Natural killer cell (primary cell): ENCODE data around the gene SLC6A4. TPM values are rescaled to one million over a fixed set of nuclear protein-coding genes. Genes with fewer than 3 reads are reported as not detected.
"Not testable (repeated sequence)": the region's sequence is repeated elsewhere in the genome, so short reads cannot be mapped to it uniquely, and the experiment has no call there.

Source experiments
- ATAC-seq, 3 donors: fragments of 150-1000 bp in 2 of 3; fragments of 200-7000 bp in 1 of 3; cut with Tn5 transposase; 1 replicate in 1 of 3; 2 replicates in 2 of 3; pipeline ENCODE4 v1.10.0; 2021; ENCODE audit warnings: mild to moderate bottlenecking in 2 of 3, moderate library complexity in 2 of 3
- DNase-seq, 2 donors: peaks; one replicate each; pipeline versions ENCODE4 v3.0.0 to v3.0.0-alpha.2; 2013 to 2021; ENCODE audit warnings: mixed read lengths in 1 of 2
- H3K27ac ChIP-seq: one replicate; pipeline ENCODE4 v1.5.1; 2013; ENCODE audit warnings: mild to moderate bottlenecking, low read length
- H3K27me3 ChIP-seq: one replicate; pipeline ENCODE4 v1.6.1; 2013; ENCODE audit warnings: low read length; ENCODE audit not compliant: control insufficient read depth, insufficient read depth
- H3K36me3 ChIP-seq: one replicate; pipeline ENCODE4 v1.6.1; 2013; ENCODE audit warnings: low read length; ENCODE audit not compliant: control insufficient read depth, insufficient read depth
- H3K4me1 ChIP-seq: one replicate; pipeline ENCODE4 v1.6.1; 2013; ENCODE audit warnings: low read length; ENCODE audit not compliant: control insufficient read depth, insufficient read depth
- H3K4me3 ChIP-seq: one replicate; pipeline ENCODE4 v1.5.1; 2013; ENCODE audit warnings: low read length
- H3K9me3 ChIP-seq: one replicate; pipeline ENCODE4 v1.6.1; 2013; ENCODE audit warnings: low read length; ENCODE audit not compliant: control insufficient read depth, insufficient read depth
- H3K27ac Mint-ChIP-seq, 2 donors: one replicate each; pipeline ENCODE4 v1.8.0; 2022; ENCODE audit warnings: mild to moderate bottlenecking in 2 of 2, mixed read lengths in 2 of 2, moderate library complexity in 1 of 2
- H3K27me3 Mint-ChIP-seq, 2 donors: one replicate each; pipeline ENCODE4 v1.8.0; 2022; ENCODE audit warnings: low read depth in 2 of 2, mixed read lengths in 2 of 2
- H3K36me3 Mint-ChIP-seq: one replicate; pipeline ENCODE4 v1.8.0; 2022; ENCODE audit warnings: mixed read lengths
- H3K4me1 Mint-ChIP-seq, 2 donors: one replicate each; pipeline ENCODE4 v1.8.0; 2022; ENCODE audit warnings: mixed read lengths in 2 of 2
- H3K4me3 Mint-ChIP-seq: one replicate; pipeline ENCODE4 v1.8.0; 2022; ENCODE audit warnings: mild to moderate bottlenecking, moderate library complexity, mixed read lengths
- H3K9me3 Mint-ChIP-seq, 2 donors: one replicate each; pipeline ENCODE4 v1.8.0; 2022; ENCODE audit warnings: mixed read lengths in 2 of 2
- WGBS: methylation state at CpG from one replicate; pipeline ENCODE4 v1.1.7; 2013; ENCODE audit warnings: missing lambda C conversion rate; ENCODE audit not compliant: insufficient coverage; 5-methylcytosine and 5-hydroxymethylcytosine counted together
- intact Hi-C: fragments of 100-400 bp; cut with micrococcal nuclease; formaldehyde crosslinking; loops from one replicate; pipeline ENCODE4 v1.14.2; 2022
- total RNA-seq, 4 donors: library from RNA; stranded (reverse); fragments of 120-200 nt in 1 of 4; gene quantifications; one replicate each; pipeline versions ENCODE4 v1.2.3 to v1.2.4, GENCODE V29; 2013 to 2022
- TF ChIP-seq, protein P1 (sequence below): fragments of 200-600 bp; IDR thresholded peaks from one replicate; pipeline ENCODE4 v1.8.0; 2022; ENCODE audit warnings: antibody characterized with exemption

The SLC6A4 gene
- total RNA-seq, 3 donors from 2014 or later (not counting 1 experiment from before 2014, with no cell fraction given) = 0.43 to 3.5 (median 0.58) TPM

GRCh38 chr17:30208214-30208613 is 27.3 kb downstream of the SLC6A4 start:
- ATAC-seq = no peak
- intact Hi-C loops = no loop called here
- Mint-ChIP-seq H3K4me3 (no peak overlapping the region), H3K36me3 (no peaks in the 10 kb centered on the region), H3K27ac (peak overlapping the region in 1 of 2 donors; percentile 60), H3K27me3 (peaks cover 3 to 12% of the 10 kb centered on the region in 2 donors), H3K4me1 (peaks cover 22 to 41% of the 10 kb centered on the region in 2 donors), H3K9me3 (no peaks in the 10 kb centered on the region)
- no peak for DNase-seq
- no peaks in the 10 kb centered on the region for H3K36me3 ChIP-seq
- no peaks in the 10 kb centered on the region for H3K9me3 ChIP-seq
- no peaks in the 10 kb centered on the region for H3K27me3 ChIP-seq
- H3K27ac ChIP-seq = no peak overlapping the region
- TF ChIP-seq, protein P1, sequence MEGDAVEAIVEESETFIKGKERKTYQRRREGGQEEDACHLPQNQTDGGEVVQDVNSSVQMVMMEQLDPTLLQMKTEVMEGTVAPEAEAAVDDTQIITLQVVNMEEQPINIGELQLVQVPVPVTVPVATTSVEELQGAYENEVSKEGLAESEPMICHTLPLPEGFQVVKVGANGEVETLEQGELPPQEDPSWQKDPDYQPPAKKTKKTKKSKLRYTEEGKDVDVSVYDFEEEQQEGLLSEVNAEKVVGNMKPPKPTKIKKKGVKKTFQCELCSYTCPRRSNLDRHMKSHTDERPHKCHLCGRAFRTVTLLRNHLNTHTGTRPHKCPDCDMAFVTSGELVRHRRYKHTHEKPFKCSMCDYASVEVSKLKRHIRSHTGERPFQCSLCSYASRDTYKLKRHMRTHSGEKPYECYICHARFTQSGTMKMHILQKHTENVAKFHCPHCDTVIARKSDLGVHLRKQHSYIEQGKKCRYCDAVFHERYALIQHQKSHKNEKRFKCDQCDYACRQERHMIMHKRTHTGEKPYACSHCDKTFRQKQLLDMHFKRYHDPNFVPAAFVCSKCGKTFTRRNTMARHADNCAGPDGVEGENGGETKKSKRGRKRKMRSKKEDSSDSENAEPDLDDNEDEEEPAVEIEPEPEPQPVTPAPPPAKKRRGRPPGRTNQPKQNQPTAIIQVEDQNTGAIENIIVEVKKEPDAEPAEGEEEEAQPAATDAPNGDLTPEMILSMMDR = no peak
- no peak overlapping the region for H3K4me3 ChIP-seq
- 14% methylated on average over 2 of the region's 3 CpGs for WGBS
- H3K4me1 ChIP-seq = peaks cover 11% of the 10 kb centered on the region

DNA sequence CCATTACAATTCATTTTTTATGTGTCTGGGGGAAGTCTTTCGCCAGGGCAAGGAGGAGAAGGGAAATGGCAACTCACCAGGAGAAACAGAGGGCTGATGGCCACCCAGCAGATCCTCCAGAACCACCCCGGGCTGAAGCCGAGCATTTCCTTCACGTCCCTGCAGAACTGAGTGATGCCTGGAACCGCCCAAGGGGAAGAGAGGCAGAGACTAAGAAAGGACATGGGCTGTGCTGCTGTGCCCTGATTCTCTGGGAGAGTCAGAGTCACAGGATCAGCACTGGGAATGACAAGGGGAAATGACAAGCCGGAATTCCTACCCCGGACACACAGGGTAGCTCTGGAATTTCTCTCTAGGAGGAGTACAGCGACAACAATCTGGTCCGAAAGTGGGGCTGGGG is 27.8 kb downstream of the SLC6A4 start:
- H3K4me1 ChIP-seq = peaks cover 11% of the 10 kb centered on the region
- no peak overlapping the region for H3K4me3 Mint-ChIP-seq
- ATAC-seq (no peak), DNase-seq (no peak)
- H3K27ac ChIP-seq = no peak overlapping the region
- H3K27me3 Mint-ChIP-seq = peaks cover 3 to 18% of the 10 kb centered on the region in 2 donors
- no peak overlapping the region for H3K4me3 ChIP-seq
- no peaks in the 10 kb centered on the region for H3K36me3 Mint-ChIP-seq
- peaks cover 22 to 40% of the 10 kb centered on the region in 2 donors for H3K4me1 Mint-ChIP-seq
- H3K27me3 ChIP-seq = no peaks in the 10 kb centered on the region
- peak overlapping the region in 1 of 2 donors; percentile 60 for H3K27ac Mint-ChIP-seq
- TF ChIP-seq, protein P1 = no peak
- no peaks in the 10 kb centered on the region for H3K9me3 Mint-ChIP-seq
- no peaks in the 10 kb centered on the region for H3K36me3 ChIP-seq
- intact Hi-C loops = no loop called here
- H3K9me3 ChIP-seq = no peaks in the 10 kb centered on the region
- 84% methylated on average over 9 of the region's 9 CpGs for WGBS

DNA sequence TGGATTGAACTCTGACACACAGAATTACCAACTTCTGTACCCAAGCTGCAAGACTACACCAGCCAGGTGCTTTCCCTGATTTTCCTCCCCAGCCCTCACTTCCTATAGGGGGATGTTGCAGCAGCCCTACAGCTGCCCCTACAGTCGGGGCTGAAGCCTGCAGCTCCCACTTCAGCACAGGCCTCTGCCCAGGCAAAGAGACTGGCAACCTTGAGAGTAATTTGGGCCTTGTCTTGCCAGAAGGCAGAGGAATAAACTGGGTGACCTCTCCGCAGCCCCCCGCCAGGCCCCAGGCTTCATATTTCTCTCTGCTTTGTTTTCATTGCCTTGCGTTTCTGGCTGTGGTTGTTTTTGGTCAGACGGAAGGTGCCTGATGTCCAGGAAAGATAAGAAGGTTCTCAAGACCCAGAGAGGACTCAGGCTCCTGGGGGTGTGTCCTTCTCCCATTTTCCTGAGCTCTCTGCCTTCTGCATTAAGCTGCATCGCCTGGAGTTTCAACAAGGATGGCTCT is 32.0 kb downstream of the SLC6A4 start:
- no peaks in the 10 kb centered on the region for H3K9me3 Mint-ChIP-seq
- no peak overlapping the region for H3K4me3 Mint-ChIP-seq
- no peak overlapping the region for H3K27ac Mint-ChIP-seq
- H3K36me3 Mint-ChIP-seq = no peaks in the 10 kb centered on the region
- H3K4me1 Mint-ChIP-seq = peaks cover 0 to 9% of the 10 kb centered on the region in 2 donors
- H3K4me3 ChIP-seq = no peak overlapping the region
- DNase-seq (no peak), ATAC-seq (no peak)
- H3K36me3 ChIP-seq = no peaks in the 10 kb centered on the region
- H3K9me3 ChIP-seq = no peaks in the 10 kb centered on the region
- no peaks in the 10 kb centered on the region for H3K27me3 ChIP-seq
- TF ChIP-seq, protein P1 = no peak
- intact Hi-C loops = no loop called here
- peaks cover 3 to 20% of the 10 kb centered on the region in 2 donors for H3K27me3 Mint-ChIP-seq
- H3K4me1 ChIP-seq = no peaks in the 10 kb centered on the region
- no peak overlapping the region for H3K27ac ChIP-seq
- WGBS = 83% methylated on average over 6 of the region's 6 CpGs

DNA sequence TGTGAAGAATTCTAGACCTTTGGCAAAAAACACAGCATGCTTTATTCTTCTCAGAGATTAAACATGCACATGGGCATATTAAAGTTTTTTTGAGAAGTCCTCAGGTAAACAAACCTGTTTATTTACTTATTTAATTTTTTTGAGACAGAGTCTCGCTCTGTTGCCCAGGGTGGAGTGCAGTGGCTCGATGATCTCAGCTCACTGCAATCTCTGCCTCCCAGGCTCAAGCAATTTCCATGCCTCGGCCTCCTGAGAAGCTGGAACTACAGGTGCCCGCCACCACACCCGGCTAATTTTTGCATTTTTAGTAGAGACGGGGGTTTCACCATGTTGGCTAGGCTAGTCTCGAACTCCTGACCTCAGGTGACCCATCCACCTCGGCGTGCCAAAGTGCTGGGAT is 34.8 kb downstream of the SLC6A4 start:
- ATAC-seq, H3K4me1 ChIP-seq, H3K4me3 ChIP-seq, H3K9me3 Mint-ChIP-seq, H3K27ac ChIP-seq, H3K27me3 Mint-ChIP-seq, H3K9me3 ChIP-seq, H3K27me3 ChIP-seq, H3K4me1 Mint-ChIP-seq, H3K4me3 Mint-ChIP-seq, H3K36me3 Mint-ChIP-seq, intact Hi-C loops, H3K36me3 ChIP-seq, DNase-seq, H3K27ac Mint-ChIP-seq: not testable (repeated sequence)
- WGBS = 79% methylated on average over 9 of the region's 9 CpGs
